Transverse colon (tissue), 3 donors: ENCODE results near the gene CAMSAP1.

Source experiments
- POLR2A ChIP-seq: fragments of 450-650 bp; IDR thresholded peaks from one replicate; pipeline ENCODE4 v1.6.1; 2016; ENCODE audit warnings: antibody characterized with exemption, mild to moderate bottlenecking, moderate library complexity
- TF ChIP-seq, protein P1 (sequence below), 5 experiments: fragments of 200-600 bp in 3 of 5; fragments of 450-650 bp in 2 of 5; sonication (generic) in 3 of 5; IDR thresholded peaks; 1 replicate in 2 of 5; 2 replicates in 3 of 5; pipeline ENCODE4 v1.5.1; 2016 to 2017; ENCODE audit warnings: antibody characterized with exemption in 5 of 5, inconsistent platforms in 3 of 5, mild to moderate bottlenecking in 2 of 5, moderate library complexity in 1 of 5

DNA sequence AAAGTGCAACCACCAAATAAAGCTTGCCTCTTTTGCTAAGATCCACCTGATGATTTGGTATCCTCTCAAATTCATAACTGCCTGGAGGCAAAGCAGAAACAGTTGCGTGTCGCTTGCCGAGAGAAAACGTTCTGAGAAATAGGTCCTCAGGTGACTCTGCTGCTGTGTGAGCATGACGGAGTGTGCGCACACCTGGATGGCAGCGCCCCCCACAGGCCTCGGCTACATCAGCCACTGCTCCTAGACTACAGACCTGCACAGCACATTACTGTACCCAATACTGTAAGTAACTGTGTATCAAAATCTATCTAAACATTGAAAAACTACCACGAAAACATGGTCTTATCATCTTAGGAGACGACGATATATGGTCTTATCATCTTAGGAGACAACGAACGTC lies 87.4 kb downstream of the CAMSAP1 start:
- TF ChIP-seq, protein P1, sequence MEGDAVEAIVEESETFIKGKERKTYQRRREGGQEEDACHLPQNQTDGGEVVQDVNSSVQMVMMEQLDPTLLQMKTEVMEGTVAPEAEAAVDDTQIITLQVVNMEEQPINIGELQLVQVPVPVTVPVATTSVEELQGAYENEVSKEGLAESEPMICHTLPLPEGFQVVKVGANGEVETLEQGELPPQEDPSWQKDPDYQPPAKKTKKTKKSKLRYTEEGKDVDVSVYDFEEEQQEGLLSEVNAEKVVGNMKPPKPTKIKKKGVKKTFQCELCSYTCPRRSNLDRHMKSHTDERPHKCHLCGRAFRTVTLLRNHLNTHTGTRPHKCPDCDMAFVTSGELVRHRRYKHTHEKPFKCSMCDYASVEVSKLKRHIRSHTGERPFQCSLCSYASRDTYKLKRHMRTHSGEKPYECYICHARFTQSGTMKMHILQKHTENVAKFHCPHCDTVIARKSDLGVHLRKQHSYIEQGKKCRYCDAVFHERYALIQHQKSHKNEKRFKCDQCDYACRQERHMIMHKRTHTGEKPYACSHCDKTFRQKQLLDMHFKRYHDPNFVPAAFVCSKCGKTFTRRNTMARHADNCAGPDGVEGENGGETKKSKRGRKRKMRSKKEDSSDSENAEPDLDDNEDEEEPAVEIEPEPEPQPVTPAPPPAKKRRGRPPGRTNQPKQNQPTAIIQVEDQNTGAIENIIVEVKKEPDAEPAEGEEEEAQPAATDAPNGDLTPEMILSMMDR (IDR thresholded peaks at IDR 0.05): no peak
- TF ChIP-seq POLR2A: no peak
